ENCODE data around the gene ATP1A4.
A peak's percentile ranks its signal among the peaks of the same experiment; 100 is the strongest.

Gene ATP1A4

DNA sequence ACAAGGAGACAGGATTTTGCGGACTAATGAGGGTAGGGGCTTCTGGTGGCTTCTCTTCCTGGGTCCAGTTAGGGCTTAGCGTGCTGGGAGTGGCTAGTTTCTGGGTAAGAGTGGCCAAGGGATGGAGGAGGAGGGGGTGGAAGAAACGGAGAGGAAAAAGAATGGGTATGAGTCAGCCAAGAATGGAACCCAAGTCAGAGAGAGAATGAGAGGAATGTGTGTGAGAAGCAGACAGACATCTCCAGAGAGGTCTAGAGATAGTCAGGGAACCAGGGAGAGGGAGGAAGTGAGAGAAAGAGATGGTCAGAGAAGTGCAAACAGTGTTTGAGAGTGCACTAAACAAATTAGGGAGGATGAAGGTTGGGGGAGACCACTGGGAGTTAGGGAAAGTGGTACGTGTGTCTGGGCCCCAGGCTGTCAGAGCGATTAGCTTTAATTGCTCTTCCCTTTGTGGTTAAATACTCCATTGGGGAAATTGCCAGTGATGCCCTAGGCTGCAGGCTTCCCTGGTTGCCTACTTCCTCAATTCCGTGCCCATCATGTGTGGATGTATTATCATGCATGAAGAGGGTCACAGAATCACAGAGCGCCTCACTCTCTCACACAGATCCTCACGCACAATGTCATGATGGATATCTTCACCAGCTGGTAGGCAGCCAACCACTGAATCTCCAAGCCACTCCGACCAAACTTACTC lies 55.2 kb downstream of the ATP1A4 start:
- DNase-seq: peak in 4 of 14 donors; percentile 9 to 60 (median 34)

GRCh38 chr1:160207118-160207650 lies 55.8 kb downstream of the ATP1A4 start:
- DNase-seq: no peak

DNA sequence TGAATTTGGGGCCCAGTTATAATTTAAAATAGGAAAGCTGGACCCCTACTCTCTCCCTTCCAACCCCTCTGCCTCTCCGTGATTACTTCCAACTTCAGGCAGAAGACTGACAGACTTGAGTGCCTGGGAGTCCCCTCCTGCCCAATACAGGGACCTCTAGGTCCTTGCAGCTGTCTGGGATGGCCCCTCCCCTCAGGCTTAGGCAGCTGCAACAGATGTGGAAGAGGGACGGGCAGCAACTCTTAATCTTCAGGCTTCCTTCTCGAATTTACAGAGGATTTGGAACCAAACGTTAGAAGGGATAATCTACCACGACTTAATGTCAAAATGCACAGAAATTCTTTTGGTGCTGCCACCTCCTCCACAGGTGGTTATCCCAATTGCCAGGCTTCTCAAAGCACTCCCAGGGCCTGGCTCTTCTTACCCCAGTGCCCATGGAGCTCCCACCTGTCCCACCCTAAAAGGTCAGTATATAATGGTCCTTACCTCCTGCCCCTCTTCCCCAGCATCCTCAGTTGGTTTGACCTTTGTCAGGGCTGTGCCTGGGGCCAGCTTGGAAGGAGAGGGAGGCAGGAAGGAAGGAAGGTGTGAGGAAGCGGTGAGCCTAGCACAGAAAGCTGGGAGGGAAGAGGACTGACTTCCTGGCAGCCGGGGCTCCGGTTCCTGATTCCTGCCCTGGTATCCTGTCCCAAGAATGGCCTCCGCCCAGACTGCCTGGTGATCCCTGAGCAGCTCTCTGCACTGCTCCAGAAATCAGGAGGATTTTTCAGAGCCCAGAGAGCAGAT lies 56.6 kb downstream of the ATP1A4 start:
- peak in 3 of 14 donors; percentile 22 to 51 (median 33) for DNase-seq

DNA sequence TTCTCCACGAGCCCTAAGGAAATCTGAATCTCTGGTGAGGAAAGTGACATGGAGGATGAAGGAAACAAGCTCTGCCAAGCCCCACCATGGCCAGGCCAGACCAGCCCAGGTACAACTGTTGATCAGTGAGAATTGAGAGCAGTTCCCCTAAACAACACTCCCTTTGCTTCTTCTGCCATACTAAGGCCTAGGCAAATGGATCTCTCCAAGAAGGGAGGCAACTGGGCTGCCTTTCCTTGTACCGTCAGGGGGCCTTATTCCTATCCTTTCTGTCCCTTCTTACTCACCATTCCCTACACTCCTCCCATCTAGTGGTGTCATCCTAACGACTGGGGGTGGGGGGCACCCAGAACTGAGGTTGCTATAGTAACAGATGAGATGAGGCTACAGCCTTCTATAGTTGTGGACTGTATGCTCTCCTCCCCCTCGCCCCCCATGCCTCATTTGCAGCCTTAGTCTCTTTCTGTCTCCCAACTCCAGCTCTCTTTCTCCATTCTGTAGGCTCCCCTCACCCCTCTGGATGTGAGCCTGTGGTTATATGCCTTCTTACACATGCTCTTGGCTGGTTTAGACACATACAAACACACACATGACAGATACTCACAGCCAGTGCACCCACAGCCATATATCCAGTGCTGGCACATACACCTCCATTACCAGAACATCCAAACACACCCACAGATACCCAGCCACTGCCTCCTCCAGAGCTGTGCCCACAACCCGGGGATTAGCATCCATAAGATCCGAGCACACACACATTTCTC lies 57.3 kb downstream of the ATP1A4 start:
- peak in 2 of 14 donors; percentile 25 to 51 for DNase-seq

DNA sequence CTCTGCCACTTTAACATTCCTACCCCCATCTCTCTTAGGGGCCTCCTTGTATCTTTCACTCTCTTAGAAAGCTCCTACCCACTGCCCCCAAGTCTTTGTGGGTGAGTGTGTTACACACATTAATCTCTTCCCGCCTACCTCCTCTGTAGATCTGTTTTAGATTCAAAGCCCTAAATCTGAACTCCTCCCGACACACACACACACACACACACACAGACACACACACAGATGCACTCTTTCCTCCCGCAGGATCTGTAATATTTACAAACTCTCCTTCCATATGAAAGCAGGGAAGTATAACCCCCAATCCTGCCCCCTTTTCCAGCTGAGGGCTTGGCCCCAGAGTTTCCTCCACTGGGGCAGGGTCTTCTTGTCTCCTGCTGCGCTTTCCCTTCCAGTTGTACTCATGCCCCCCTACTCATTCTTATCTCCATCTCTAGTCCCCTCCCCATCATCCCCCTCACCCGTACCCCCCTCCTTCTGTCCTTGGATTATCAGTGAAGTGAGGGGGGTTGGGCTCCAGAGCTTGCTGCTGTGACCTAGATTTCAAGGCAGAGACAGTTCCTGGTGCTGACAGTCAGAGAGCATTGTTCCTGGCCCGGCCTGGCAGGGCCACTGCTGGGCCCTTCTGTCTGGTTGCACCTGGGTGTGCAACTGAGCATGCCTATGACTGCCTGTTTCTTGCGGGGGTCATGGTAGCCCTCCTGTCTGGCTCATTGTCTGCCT lies 58.1 kb downstream of the ATP1A4 start:
- DNase-seq: peak in 10 of 14 donors; percentile 32 to 96 (median 58)

- peak in 6 of 14 donors; percentile 12 to 62 (median 50) for DNase-seq
Measured at GRCh38 chr1:160210561-160210960, 59.2 kb downstream of the ATP1A4 start.

DNA sequence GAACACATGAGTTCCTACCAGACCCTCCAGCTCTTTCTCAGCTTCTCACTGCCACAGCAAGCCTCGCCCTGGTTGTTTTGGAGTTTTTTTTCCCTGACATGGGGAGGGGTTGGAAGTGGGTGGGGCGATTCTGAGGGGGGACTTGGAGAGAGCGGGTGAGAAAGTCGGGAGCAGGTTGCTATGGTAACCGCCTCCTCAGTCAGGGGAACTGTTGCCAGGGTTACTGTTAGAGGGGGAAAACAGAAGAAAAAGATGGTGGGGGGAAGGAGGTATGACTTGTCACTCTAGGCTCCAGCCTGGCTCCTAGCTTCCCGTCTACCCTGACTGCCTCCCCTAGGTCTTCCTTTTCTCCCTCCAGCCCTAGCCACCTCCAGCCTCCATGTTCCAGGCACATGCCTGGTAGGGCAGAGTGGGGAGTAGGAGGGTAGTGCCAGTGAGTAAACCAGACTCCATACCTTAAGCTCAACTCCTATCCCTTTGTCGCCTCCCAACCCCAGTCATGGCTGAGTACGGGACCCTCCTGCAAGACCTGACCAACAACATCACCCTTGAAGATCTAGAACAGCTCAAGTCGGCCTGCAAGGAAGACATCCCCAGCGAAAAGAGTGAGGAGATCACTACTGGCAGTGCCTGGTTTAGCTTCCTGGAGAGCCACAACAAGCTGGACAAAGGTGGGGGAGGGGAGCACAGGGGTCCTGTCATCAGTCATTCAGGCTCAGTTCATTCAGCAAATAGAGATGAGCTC lies 59.8 kb downstream of the ATP1A4 start:
- DNase-seq: peak in 3 of 14 donors; percentile 49 to 62 (median 56)

DNA sequence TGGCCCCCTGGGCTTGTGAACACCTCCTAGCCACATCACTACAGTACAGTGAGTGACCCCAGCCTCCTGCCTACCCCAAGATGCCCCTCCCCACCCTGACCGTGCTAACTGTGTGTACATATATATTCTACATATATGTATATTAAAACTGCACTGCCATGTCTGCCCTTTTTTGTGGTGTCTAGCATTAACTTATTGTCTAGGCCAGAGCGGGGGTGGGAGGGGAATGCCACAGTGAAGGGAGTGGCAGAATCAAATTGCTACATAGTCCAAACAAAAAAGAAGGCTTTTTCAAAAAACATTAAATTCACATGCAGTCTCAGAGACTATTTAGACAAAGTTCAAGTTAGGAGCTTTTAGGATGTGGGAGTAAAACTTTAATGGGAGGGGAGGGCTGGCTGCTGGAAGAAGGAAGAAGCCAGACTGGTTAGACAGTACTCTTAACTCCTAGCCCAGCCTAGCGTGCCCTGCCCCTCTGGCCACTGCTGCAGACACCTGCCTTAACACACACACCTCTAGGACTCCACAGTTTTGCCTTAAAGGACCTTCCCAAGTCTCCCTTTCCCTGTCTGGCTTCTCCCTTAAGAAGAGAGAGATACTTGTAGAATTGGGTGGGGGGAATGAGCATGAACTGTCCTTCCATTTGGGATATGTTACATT lies 63.2 kb downstream of the ATP1A4 start:
- DNase-seq: no peak

DNA sequence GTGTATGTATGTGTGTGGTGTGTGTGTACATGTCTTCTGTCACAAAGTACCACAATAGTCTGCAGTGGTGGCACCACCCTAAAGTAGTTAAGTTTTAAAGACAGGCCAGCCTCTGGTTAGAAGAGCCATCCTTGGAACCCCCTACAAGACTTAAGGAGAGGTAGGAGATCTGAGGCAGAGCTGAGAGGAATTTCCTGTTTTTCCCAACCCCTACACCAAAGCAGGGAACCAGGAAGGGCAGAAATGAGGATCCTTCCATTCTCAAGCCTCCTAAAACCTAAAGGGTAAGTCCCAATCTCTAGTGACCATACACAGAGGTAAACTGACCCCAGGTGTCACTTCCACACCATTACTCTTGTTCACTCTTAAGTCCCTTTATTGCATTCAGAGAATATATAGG lies 64.9 kb downstream of the ATP1A4 start:
- DNase-seq: no peak

- peak in 3 of 14 donors; percentile 38 to 67 (median 55) for DNase-seq
Measured at GRCh38 chr1:160217481-160218051, 66.2 kb downstream of the ATP1A4 start.

GRCh38 chr1:160219062-160219929 lies 67.9 kb downstream of the ATP1A4 start:
- peak in 9 of 14 donors; percentile 19 to 68 (median 46) for DNase-seq

DNA sequence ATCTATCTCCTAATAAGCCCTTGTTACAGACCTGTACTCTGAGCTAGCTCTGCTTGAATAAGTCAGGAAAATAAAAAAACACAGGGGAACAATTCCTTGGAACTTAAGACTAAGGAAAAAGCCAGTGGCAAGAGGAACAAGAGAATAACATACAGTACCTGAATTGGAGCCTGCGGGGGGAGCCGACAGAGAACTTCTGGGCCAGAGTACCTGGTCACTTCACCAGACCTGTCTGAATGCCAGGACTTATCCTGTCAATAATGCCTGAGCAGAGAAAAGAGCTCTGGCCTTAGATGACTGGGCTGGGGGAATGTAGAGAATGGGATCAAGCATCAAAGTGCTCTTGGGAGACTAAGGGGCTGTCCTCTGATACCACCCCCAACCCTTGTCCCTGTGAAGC lies 68.9 kb downstream of the ATP1A4 start:
- no peak for DNase-seq

DNA sequence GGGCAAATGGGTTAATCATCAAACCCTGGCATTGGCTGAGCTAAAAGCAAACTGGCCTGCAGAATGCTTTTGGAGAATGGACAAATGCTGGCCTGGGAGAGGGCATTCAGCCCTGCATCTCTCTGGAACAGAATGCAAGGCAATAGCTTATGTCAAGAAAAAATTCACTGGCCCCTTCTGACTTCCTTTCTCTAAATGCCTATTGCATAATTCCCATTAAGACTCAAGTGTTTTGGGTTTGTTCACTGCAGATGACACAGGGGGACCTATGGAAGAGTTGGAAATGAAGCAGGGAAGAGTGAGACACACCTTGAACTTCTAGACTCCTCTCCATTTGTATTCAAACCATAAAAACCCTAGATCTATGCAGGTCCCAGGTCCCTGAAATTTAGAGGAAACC lies 69.7 kb downstream of the ATP1A4 start:
- no peak for DNase-seq

DNA sequence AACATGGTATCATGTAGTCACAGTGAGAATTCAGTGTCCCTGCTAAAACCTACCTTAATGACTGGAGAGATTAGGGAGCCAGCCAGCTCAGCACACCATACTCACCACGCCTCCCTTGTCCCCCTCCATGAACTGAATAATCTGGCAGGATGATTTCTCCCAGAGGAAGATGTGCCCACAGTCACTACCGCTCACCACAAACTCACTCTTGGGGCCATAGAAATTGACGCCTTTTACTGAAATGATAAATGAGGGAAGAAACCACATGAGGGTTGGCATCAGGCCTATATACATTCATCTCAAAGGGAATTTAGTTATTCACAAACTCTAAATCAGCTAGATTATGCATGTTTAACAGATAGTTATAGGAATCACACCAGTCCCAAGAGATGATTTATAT lies 71.1 kb downstream of the ATP1A4 start:
- DNase-seq: no peak

DNA sequence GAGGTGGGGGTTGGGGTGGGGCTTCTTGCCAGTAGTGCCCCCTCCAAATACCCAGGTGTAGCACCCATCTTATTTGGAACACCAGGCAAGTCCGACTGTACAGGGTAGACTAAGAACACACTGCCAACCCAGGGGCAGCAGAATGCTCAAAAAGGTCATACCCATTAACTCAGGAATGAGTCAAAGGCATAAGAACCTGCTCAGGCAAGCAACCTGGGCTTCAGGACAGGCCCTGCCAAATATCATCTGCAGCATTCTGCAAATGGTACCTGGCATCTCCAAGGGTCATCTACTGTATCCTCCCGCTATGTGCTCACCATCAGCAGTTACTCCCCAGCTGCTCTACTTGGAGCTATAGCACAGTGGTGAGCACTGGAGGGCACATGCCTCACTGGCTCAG lies 73.2 kb downstream of the ATP1A4 start:
- no peak for DNase-seq

GRCh38 chr1:160225345-160225744 lies 73.9 kb downstream of the ATP1A4 start:
- no peak for DNase-seq

DNA sequence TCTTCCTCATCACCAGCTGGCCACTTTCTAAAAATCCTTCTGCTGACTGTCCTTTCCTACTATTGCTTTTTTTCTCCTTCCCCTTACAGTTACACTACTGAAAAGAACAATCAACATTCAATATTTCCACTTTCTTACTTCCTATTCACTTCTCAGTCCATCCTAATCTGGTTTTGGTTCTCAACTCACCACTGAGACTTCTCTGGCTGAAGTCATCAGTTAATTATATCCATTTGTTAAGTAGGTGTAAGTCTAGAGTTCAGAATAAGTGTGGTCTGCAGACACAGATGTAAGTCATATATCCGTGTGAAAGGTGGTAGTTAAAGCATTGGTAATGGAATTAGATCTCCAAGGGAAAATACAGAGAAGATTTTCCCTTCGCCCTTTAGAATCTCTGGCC lies 75.2 kb downstream of the ATP1A4 start:
- no peak for DNase-seq

- no peak for DNase-seq
Measured at GRCh38 chr1:160227034-160227433, 75.6 kb downstream of the ATP1A4 start.

DNA sequence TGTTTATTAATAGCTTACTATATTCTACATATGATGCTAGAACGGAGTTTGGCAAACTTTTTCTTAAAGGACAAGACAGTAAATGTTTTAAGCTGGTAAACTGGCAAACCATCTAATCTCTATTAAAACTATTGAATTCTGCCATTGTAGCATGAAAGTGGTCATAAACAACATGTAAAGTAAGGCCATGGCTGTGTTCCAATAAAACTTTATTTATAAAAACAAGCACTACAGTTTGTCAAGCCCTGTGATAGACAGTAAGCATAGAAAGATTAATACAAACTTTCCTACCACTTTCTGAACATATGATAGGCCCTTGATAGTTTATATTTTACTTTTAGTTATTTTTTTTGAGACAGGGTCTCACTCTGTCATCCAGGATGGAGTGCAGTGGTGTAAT lies 76.2 kb downstream of the ATP1A4 start:
- no peak for DNase-seq
